ENCODE measurements around the gene UBQLN3.

DNA sequence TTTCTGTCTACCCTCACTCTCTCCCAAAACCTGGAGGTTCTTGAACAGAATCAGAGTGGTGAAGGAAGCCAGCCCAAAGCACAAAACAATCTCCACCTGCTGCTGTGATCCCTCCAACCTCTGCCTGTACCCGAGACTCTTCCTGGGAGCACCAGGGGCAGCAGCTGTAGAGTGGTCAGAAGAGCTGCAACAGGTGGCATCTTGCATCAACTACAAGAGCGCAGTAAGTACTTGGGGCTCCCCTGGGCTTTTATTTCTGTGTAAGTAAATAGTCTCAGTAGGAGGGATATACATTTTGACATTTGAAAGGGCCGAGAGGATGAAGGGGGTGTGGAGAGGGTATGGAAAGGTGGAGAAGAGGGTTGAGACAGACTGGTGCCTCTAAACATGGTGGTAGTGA lies 15.0 kb upstream of the UBQLN3 start:
- TF ChIP-seq RAD21 (IDR thresholded peaks at IDR 0.05; ENCODE audit: low read depth): no peak
- no peak for TF ChIP-seq TAF1 (IDR thresholded peaks at IDR 0.05; ENCODE audit: low read depth)
- TF ChIP-seq EP300 (IDR thresholded peaks at IDR 0.05; ENCODE audit: borderline replicate concordance): no peak
- TF ChIP-seq, protein P1, sequence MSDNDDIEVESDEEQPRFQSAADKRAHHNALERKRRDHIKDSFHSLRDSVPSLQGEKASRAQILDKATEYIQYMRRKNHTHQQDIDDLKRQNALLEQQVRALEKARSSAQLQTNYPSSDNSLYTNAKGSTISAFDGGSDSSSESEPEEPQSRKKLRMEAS (IDR thresholded peaks at IDR 0.05): no peak
- no peak for TF ChIP-seq TEAD4 (IDR thresholded peaks at IDR 0.05)
- TF ChIP-seq CREB1 (IDR thresholded peaks at IDR 0.05; ENCODE audit: low read depth): no peak
- TF ChIP-seq, protein P2, sequence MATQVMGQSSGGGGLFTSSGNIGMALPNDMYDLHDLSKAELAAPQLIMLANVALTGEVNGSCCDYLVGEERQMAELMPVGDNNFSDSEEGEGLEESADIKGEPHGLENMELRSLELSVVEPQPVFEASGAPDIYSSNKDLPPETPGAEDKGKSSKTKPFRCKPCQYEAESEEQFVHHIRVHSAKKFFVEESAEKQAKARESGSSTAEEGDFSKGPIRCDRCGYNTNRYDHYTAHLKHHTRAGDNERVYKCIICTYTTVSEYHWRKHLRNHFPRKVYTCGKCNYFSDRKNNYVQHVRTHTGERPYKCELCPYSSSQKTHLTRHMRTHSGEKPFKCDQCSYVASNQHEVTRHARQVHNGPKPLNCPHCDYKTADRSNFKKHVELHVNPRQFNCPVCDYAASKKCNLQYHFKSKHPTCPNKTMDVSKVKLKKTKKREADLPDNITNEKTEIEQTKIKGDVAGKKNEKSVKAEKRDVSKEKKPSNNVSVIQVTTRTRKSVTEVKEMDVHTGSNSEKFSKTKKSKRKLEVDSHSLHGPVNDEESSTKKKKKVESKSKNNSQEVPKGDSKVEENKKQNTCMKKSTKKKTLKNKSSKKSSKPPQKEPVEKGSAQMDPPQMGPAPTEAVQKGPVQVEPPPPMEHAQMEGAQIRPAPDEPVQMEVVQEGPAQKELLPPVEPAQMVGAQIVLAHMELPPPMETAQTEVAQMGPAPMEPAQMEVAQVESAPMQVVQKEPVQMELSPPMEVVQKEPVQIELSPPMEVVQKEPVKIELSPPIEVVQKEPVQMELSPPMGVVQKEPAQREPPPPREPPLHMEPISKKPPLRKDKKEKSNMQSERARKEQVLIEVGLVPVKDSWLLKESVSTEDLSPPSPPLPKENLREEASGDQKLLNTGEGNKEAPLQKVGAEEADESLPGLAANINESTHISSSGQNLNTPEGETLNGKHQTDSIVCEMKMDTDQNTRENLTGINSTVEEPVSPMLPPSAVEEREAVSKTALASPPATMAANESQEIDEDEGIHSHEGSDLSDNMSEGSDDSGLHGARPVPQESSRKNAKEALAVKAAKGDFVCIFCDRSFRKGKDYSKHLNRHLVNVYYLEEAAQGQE (IDR thresholded peaks at IDR 0.05; ENCODE audit: low read depth): no peak
- TF ChIP-seq NFIC (IDR thresholded peaks at IDR 0.05): no peak
- no peak for TF ChIP-seq ZBTB7A (IDR thresholded peaks at IDR 0.05; ENCODE audit: low read depth)

All from Ishikawa (cell line).